HG03280 (cell line): ENCODE measurements around the gene LY6G6F.
A peak's percentile ranks its signal among the peaks of the same experiment; 100 is the strongest.
"Not testable (repeated sequence)": the region's sequence is repeated elsewhere in the genome, so short reads cannot be mapped to it uniquely, and the experiment has no call there.

Source experiments
- ATAC-seq: cut with Tn5 transposase; IDR thresholded peaks from one replicate; pipeline ENCODE4 v1.9.1; 2021; ENCODE audit warnings: mild to moderate bottlenecking, moderate library complexity; ENCODE audit not compliant: unreplicated experiment

LY6G6F gene

DNA sequence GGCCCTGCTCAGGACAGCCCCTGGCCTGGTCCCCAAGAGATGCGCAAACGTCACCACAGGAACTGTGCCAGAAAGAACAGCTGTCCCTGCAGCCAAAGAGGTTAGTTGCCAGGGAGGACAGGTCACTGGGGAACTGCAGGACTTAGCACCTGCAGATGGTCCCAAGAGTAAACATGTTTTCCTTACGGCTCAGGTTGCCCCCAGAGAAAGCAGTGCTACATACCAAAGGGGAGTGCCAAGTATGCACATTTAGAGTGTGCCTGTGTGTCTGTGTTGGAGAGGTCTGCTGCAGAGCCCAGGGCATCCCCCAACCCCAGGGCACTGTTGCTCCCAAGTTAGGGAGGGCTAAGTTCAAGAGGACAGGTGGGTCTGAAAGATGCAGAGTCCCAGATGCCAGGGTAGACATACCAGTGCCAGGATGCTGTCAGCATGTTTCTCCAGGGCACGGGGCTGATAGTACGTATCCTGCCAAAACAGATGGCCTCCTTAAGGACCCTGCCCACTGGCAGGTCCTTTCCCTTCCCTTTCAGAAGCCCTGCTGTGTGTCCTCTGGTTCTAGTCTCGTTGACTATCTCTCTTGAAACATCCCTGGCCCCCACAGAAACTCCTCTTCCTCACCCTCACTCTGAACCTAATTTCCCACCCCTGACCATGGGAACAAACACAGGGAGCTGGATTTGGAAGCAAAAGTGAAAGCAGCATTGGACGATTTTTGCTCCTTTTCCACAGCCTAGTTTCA, 4.8 kb upstream of the LY6G6F start:
- no peak for ATAC-seq

DNA sequence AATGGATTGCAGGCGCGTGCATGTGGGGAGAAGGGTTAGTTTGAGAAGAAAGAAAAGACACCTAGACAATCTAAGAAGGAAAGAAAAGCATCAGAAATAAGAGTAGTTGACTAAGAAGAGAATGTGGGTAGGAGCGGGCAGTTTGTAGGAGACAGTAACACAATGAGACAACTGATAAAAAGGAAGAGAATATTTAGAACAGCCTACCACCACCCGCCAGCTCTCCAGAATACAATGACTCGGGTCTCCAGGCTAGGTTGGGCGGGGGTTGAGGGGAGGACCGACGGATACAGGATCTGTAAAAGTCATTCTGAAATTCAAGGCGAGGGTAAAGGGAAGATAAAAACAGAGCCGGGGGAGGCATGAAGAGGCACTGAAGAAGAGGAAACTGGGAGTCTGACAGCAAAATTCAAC, 4.3 kb upstream of the LY6G6F start:
- no peak for ATAC-seq

DNA sequence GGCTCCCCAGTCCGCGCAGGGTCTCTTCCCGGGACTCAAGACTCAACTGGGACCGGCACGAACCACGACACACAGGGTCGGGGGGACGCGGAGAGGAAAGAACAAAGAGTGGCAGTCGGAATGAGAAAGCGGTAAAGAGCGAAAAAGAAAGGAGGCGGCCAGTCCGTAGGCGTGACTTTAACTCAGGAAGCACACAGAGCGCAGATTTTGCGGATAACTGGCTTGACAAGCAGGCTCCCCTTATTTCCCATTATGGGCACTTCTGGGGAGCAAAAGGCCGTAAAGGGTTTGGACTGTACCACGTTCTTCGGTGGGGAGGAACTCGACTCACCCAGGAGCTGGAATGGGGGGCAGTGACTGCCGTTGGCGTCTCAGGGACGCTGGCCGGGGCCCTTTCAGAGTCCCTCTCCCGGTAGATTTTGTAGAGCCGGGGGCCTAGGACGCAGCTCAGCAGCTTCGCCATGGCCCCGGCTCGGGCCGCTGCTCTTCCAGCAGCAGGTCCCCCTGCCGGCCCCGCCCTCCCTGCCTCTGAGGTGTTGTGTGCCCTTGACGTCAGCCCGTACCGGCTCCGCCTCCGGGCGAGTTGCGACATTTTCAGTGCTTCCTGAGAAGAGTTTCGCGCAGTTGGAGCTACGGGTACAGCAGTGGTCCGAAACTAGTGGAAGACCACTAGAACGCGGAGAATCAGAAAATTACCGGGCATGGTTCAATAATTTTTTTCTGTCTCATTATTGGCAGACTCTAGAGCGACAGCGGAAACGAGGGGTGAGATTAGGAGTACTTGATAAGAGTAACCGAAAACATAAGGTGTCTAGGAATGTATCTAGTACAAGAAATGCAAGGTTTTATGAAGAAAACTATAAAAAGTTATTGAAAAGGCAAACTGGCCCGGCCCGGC, 3.6 kb upstream of the LY6G6F start, which contains the start of gene ABHD16A:
TSS of gene ABHD16A (minus strand) at position 506 of the 898 bp plus-strand sequence. CDS start at position 463, 43 bp downstream.
- ATAC-seq = peak; percentile 93

DNA sequence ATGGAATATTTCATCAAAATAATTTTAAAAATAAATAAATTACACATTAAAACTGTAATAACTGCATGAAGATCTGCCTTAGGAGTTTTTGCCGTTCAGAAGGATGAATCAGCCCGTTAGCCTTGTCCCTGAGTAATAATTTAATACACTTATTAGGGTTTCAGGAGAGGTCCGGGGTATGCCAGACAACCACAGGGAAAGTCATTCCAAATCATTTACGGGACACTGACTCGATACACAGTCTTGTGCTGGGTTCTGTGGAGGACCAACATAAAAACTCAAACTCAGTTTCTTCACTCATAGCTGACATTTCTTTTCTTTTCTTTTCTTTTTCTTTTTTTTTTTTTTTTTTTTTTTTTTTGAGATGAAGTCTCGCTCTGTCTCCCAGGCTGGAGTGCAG, 735 bp upstream of the LY6G6F start:
- ATAC-seq = no peak

DNA sequence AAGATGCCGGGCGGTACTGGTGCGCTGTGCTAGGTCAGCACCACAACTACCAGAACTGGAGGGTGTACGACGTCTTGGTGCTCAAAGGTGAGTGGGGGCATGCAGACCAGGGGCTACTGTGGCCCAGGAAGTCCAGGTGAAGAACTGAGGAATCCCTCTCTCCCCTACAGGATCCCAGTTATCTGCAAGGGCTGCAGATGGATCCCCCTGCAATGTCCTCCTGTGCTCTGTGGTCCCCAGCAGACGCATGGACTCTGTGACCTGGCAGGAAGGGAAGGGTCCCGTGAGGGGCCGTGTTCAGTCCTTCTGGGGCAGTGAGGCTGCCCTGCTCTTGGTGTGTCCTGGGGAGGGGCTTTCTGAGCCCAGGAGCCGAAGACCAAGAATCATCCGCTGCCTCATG, 1.0 kb downstream of the LY6G6F start:
- no peak for ATAC-seq

DNA sequence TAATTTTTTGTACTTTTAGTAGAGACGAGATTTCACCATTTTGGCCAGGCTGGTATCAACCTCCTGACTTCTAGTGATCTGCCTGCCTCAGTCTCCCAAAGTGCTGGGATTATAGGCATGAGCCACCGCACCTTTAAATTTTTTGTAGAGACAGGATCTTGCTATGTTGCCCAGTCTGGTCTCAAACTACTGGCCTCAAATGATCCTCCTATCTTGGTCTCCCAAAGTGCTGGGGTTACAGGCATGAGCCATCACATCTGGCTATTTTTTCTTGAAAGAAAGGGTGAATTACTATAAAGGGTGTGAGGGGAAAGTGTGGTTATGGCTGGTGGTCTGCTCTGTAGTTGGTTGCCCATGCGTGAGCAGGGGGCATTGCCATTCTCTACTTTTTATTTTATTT, 1.6 kb downstream of the LY6G6F start:
- no peak for ATAC-seq

DNA sequence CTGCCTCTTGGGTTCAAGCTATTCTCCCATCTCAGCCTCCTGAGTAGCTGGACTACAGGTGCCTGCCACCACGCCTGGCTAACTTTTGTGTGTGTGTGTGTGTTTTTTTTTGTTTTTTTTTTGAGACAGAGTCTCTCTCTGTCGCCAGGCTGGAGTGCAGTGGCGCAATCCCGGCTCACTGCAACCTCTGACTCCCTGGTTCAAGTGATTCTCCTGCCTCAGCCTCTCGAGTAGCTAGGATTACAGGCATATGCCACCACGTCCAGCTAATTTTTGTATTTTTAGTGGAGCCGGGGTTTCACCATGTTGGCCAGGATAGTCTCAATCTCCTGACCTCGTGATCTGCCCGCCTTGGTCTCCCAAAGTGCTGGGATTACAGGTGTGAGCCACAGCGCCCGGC, 2.5 kb downstream of the LY6G6F start:
- not testable (repeated sequence) for ATAC-seq

DNA sequence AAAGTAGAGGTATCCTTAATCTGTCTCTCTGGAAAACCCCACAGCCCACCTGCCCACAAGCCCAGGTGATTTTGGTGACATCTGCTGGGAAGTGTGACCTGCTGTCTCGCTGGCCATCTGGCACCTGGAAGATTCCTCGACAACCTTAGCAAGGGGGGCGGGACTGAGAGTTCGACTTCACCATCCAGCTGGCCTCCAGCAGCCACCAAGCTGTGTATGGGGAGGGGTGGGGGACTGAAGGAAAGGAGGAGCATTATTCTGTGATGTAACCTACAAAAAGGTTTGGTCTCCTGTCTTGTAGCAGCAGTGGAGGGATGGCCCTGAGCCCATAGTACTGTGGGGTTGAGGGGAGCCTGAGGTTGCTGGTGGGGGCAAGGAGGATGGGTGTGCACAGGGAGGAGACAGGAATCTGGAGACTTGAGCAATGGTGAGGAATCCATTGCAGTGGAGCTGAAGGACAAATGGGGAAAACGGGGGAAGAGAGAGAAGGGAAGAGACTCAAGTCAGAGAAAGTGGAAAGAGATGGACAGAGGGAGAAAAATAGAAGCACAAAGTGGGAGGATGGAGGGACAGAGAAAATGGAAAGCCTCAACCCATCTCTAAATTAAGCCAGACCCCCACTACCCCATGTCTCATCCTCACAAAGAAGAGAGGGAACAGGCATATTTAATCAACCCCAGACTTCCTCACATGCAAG, 4.0 kb downstream of the LY6G6F start:
- no peak for ATAC-seq

DNA sequence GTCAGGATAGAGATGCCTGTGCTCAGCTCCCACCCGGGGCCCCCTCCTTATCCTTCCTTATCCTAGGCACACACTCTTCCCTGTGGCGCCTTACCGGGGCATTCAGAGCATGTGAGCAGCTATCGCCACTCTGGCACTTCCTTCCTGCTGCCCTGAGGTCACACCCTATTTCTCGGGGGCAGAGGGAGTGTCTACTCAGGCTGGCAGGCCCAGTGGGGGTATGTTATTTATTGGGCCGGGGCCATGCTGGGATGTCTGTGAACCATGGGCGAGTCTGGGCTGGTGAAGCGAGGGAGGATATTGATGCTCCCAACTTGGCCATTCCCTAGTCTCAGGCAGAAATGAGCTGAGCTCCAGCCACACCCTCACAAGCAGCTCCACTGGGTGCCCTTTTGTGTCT, 4.6 kb downstream of the LY6G6F start:
- no peak for ATAC-seq

DNA sequence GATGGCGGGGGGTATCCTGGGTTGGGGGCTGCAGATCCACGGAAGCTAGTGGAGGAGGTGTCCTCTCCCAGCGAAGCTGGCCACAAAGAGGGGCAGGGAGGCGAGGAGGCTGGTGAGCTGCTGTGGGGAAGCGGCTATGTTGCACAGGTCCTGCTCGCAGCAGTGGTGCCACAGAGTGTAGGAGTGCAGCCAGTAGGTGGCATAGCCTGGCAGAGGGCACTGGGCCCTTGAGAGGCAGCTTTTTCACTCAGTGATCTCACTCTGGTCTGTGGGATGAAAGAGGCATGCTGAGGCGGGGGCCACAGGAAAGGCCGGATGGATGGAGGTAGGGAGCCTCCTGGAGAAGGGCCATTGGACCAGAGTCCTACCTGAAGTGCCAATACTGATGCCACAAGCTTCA, 5.6 kb downstream of the LY6G6F start:
- no peak for ATAC-seq

DNA sequence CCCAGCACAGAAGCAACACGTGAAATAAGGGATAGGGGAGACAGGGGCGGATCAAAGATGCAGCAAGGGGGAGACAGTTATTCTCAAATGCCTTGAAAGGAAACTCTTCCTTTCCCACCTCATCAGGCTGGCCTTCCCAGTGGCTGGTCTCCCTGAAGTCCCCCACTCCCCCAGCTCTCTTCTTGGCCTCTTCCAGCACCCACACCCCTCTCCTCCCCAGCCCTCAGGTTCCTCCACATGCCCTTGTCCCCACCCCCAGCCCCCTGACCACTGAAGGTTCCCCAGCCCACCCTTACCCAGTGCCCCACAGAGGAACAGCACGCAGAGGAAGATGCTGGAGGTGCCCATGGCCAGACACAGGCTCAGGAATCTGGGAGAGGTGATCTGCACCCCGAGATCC, 6.8 kb downstream of the LY6G6F start:
- no peak for ATAC-seq

DNA sequence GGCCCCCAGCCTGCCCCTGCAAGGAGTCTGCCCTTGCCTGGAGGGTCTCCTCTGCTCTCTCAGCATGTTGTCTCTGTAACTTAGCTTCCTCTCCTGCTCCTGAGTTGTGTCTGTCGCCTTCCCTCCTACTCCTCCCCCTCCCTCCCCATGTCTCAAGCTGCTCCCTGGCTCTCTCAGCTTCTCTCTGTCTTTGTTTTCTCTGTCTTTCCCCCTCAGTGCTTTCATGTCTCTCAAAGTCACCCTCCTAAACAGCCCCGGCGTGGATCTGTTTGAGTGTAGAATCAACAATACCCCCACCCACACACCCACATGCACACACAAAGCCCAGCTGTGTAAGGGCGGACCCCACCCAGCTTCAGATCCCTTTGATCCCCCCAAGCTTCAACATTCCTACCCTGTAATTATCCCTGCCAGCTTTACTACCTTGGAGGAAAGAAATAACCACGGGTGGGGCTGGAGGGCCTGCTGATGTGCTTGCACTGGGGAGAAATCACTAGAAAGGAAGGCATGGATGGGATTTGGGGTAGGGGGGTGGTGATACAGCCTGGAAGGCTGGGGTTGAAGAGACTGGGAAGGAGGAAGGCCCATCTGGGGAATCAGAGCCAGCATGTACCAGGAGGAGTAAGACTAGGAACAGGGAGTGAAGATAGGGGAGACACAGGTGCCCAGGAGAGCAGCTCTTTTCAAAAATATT, 7.5 kb downstream of the LY6G6F start:
- ATAC-seq = no peak

DNA sequence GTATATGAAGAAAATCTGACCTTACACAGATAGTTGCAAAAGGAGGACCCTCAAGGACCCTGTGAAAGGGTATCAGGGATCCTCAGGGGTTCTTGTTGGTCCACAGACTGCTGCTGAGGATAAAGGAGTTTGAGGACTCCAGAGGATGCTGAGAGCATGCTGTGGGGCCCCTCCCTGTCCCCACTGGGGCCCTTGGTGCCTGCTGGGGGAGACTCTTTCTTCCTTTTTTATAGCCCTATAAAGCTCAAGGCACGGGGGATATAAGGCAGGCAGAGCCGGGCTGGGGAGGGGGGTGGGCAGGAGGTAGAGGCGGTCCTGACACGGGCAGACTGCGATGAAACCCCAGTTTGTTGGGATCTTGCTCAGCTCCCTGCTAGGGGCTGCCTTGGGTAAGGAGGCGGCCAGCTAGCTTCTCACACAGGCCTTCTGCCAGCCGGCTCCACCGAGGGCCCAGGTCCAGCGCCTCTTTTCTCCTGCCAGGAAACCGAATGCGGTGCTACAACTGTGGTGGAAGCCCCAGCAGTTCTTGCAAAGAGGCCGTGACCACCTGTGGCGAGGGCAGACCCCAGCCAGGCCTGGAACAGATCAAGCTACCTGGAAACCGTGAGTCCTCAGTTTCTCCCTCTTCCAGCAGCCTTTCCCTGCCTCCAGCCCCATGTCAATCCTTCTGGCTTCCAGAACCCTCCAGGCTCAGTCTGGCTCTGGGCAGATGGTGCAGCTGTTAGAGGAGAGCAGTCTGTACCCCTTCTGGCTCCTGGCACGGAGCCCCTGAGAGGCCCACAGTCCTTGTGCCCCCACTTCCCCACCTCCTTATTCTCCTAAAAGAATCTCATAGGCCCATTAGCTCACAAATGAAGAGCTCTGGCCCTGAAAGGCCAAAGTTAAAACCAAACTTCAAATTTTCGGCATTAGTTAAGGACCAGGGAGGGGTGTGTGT, 8.6 kb downstream of the LY6G6F start, which contains the start of gene LY6G6D:
TSS of gene LY6G6D (plus strand) at position 327 of the 937 bp plus-strand sequence. CDS start at position 335, 8 bp downstream.
- ATAC-seq = no peak

DNA sequence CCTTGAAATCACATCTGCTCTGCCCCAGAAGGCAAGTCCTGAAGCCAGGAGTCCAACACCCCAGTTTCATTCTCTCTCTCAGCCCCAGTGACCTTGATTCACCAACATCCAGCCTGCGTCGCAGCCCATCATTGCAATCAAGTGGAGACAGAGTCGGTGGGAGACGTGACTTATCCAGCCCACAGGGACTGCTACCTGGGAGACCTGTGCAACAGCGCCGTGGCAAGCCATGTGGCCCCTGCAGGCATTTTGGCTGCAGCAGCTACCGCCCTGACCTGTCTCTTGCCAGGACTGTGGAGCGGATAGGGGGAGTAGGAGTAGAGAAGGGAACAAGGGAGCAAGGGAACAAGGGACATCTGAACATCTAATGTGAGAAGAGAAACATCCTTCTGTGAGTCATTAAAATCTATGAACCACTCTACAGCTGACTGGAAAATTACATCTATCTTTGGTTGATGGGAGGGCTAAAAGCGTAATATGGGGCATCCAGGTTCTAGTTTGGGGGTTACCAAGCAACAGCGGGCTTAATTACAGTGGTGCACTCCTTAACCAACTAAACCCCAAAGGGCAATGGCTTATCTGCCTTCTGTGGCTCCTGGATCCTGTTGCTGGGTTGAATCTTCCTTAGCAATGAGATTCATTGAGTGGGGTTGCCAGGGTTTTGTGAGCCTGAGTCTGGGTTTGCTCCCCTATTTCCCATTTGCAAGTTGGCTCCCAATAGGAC, 11.0 kb downstream of the LY6G6F start:
- no peak for ATAC-seq

DNA sequence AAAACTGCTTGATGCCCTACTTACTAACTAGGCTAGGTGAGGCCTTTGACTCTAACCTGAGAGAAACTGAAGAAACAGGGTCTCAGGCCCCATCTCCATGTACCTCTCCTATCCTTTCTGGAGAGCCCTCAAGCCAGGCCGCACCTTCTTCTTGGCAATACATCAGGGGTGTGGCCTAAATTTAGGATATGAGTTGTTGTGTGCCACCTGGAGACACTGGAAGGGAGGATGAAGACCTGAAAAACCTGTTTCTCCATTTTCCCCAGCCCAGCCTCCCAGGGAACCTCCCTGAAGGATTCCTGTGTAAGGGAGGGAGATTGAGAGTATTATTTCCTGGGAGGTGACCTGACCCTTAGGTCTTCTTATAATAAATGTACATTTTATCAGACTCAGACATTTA, 11.6 kb downstream of the LY6G6F start:
- ATAC-seq = no peak

DNA sequence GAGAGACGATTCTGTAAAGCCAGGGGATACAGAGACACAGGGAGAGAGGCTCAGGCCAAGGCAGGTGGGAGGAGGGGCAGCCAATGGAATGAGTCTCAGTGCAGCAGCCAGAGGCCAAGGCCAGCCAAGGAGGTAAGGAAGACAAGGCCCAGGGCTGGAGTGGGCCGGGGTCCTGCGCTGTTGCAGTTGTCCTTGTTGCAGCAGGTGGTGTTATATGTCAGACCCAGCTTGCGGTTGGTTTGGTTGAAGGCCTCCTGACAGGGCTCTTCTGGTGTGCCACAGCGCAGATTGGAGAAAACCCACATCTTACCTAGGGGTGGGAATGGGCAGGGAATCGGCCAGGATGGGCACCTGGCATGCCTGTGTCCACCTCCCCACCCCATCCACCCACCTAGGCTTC, 12.3 kb downstream of the LY6G6F start:
- no peak for ATAC-seq

DNA sequence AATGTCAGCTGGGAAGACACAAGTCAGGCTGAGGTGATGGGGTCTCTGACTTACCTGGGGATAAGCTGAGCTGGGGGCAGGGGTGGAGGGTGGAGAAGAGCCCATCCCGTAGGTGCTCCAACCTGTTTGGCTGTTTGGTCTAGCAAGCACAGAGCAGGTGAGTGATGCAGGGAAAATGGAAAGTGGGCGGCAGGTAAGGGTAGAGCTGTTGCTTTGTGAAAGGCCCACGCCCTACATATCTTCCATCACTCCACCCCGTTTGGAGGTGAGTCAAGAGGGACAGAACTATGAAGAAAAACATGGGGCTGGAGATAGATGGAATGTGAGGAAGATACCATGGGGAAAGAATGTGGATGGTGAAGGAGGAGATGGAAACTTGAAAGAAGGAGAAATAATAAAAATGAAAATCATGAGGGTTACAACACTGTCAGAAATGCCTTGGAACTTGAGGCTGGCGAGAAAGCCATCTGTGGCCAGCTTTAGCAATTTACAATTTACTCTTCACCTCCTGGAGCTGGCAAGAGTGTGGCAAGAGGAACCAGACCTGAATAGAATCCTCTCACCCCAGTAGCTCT, 13.6 kb downstream of the LY6G6F start:
- ATAC-seq = no peak

DNA sequence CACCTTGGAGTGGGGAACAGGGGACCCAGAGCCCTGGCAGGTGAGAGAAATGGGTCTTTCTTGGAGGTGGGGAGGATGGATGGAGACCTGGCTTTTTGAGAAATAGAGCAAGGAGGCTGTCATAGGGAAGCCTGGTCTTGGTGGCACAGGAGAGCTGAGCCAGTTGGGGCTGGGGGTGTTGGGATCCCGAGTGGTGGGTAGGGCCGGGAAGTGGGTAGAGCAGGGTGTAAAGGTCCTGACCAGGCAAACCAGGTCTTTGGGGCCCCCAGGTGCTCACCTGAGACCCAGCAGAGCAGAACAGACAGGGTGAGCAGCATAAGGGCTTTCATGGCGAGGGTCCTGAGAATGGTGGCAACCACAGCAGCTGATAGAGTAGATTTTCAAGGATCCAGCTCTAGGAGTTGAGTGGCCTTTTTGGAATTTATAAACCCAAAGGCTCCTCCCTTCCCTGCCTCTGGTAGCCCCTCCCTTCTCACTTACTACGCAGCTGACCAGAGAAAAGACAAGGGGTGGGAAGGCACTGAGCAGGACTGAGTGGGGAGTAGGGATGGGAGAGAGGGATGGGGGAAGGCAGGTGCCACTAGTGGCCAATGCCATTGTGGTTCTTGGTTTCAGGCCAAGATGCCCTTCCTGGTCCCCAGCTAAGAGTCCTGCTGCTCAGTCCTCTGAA, 14.8 kb downstream of the LY6G6F start, which contains the start of gene LY6G6C:
TSS of gene LY6G6C (minus strand) at position 396 of the 670 bp plus-strand sequence. CDS start at position 329, 67 bp downstream.
- ATAC-seq = no peak
